ENCODE measurements around the gene HAUS7. TPM values are rescaled to one million over a fixed set of nuclear protein-coding genes. Genes with fewer than 3 reads are reported as not detected.

HAUS7 gene
- total RNA-seq, 1 donor from 2014 or later = 13.1 TPM

GRCh38 chrX:153468008-153468580 is 2.3 kb downstream of the HAUS7 start:
- Mint-ChIP-seq H3K9me3 (peaks cover 29% of the 10 kb centered on the region), H3K4me3 (no peak overlapping the region), H3K4me1 (no peaks in the 10 kb centered on the region), H3K27me3 (ENCODE audit: insufficient read depth, low read depth) (peaks cover 2% of the 10 kb centered on the region), H3K36me3 (peaks cover 1% of the 10 kb centered on the region), H3K27ac (no peak overlapping the region)
- Histone ChIP-seq H3K27ac (no peak overlapping the region), H2AFZ (replicated peaks) (no peak overlapping the region), H4K20me1 (ENCODE audit: low read depth) (peaks cover 7% of the 10 kb centered on the region), H3K9me3 (ENCODE audit: low read depth) (no peaks in the 10 kb centered on the region), H3K9ac (no peak overlapping the region), H3K4me3 (no peak overlapping the region), H3K27me3 (no peaks in the 10 kb centered on the region), H3K4me2 (no peak overlapping the region), H3F3A (ENCODE audit: low read depth) (no peaks in the 10 kb centered on the region), H3K4me1 (no peaks in the 10 kb centered on the region), H3K79me2 (ENCODE audit: low read depth) (no peaks in the 10 kb centered on the region), H3K36me3 (no peaks in the 10 kb centered on the region)
- TF ChIP-seq EZH2phosphoT487 (IDR thresholded peaks at IDR 0.05) = no peak
- no peak for TF ChIP-seq CTCF (IDR thresholded peaks at IDR 0.05)
- TF ChIP-seq EZH2 (IDR thresholded peaks at IDR 0.05) = no peak
- DNase-seq (ENCODE audit: low spot score) = no peak

GRCh38 chrX:153465691-153466380 is 4.5 kb downstream of the HAUS7 start:
- Histone ChIP-seq H3K4me2 (no peak overlapping the region), H3K36me3 (no peaks in the 10 kb centered on the region), H3K4me3 (no peak overlapping the region), H3F3A (ENCODE audit: low read depth) (no peaks in the 10 kb centered on the region), H3K4me1 (no peaks in the 10 kb centered on the region), H2AFZ (replicated peaks) (no peak overlapping the region), H3K9me3 (ENCODE audit: low read depth) (no peaks in the 10 kb centered on the region), H3K27ac (no peak overlapping the region), H3K79me2 (ENCODE audit: low read depth) (no peaks in the 10 kb centered on the region), H4K20me1 (ENCODE audit: low read depth) (peaks cover 7% of the 10 kb centered on the region), H3K27me3 (no peaks in the 10 kb centered on the region), H3K9ac (no peak overlapping the region)
- H3K9me3 Mint-ChIP-seq = peaks cover 25% of the 10 kb centered on the region
- no peak overlapping the region for H3K4me3 Mint-ChIP-seq
- H3K4me1 Mint-ChIP-seq = no peaks in the 10 kb centered on the region
- DNase-seq (ENCODE audit: low spot score) = no peak
- no peak for TF ChIP-seq EZH2phosphoT487 (IDR thresholded peaks at IDR 0.05)
- TF ChIP-seq CTCF (IDR thresholded peaks at IDR 0.05) = no peak
- TF ChIP-seq EZH2 (IDR thresholded peaks at IDR 0.05) = no peak
- H3K36me3 Mint-ChIP-seq = peaks cover 3% of the 10 kb centered on the region
- peaks cover 2% of the 10 kb centered on the region for H3K27me3 Mint-ChIP-seq (ENCODE audit: insufficient read depth, low read depth)
- no peak overlapping the region for H3K27ac Mint-ChIP-seq

- Mint-ChIP-seq H3K4me3 (no peak overlapping the region), H3K27ac (no peak overlapping the region), H3K9me3 (peaks cover 25% of the 10 kb centered on the region), H3K4me1 (no peaks in the 10 kb centered on the region), H3K36me3 (peaks cover 7% of the 10 kb centered on the region), H3K27me3 (ENCODE audit: insufficient read depth, low read depth) (no peaks in the 10 kb centered on the region)
- Histone ChIP-seq H2AFZ (replicated peaks) (no peak overlapping the region), H3K27ac (no peak overlapping the region), H3K36me3 (no peaks in the 10 kb centered on the region), H3K9me3 (ENCODE audit: low read depth) (no peaks in the 10 kb centered on the region), H3F3A (ENCODE audit: low read depth) (no peaks in the 10 kb centered on the region), H3K4me1 (no peaks in the 10 kb centered on the region), H3K79me2 (ENCODE audit: low read depth) (no peaks in the 10 kb centered on the region), H3K4me2 (no peak overlapping the region), H3K9ac (no peak overlapping the region), H3K4me3 (no peak overlapping the region), H3K27me3 (no peaks in the 10 kb centered on the region), H4K20me1 (ENCODE audit: low read depth) (no peaks in the 10 kb centered on the region)
- no peak for DNase-seq (ENCODE audit: low spot score)
- TF ChIP-seq EZH2 (IDR thresholded peaks at IDR 0.05) (no peak), CTCF (IDR thresholded peaks at IDR 0.05) (no peak), EZH2phosphoT487 (IDR thresholded peaks at IDR 0.05) (no peak)
Measured at GRCh38 chrX:153464116-153464515, 6.3 kb downstream of the HAUS7 start.
